Measurements from ENCODE around the gene DRG1.

DNA sequence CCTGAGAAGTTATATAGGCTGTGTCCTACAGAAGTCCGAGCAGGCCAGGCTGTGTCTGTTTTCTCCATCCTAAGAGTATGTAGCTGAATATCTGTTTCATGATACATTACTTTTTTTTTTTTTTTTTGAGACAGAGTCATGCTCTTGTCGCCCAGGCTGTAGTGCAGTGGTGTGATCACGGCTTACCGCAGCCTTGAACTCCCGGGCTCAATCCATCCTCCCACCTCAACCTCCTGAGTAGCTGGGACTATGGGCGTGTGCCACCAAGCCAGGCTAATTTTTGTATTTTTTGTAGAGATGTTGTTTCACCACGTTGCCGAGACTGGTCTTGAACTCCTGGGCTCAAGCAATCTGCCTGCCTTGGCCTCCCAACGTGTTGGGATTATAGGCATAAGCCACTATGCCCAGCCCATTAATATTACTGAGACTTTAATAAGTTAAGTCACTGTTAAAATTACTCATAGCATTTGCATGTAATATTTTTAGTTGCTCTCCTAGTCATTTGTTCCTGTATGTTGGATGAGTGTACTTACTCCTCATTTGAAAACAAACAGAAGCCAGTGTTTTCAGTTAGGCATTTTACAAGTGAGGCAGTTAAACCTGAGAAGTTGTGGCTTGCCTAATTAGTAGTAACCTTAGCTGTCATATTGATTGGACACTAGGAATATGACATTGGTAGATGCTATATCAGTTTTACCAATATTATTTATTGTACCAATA is 26.1 kb downstream of the DRG1 start:
- TF ChIP-seq, protein P1, sequence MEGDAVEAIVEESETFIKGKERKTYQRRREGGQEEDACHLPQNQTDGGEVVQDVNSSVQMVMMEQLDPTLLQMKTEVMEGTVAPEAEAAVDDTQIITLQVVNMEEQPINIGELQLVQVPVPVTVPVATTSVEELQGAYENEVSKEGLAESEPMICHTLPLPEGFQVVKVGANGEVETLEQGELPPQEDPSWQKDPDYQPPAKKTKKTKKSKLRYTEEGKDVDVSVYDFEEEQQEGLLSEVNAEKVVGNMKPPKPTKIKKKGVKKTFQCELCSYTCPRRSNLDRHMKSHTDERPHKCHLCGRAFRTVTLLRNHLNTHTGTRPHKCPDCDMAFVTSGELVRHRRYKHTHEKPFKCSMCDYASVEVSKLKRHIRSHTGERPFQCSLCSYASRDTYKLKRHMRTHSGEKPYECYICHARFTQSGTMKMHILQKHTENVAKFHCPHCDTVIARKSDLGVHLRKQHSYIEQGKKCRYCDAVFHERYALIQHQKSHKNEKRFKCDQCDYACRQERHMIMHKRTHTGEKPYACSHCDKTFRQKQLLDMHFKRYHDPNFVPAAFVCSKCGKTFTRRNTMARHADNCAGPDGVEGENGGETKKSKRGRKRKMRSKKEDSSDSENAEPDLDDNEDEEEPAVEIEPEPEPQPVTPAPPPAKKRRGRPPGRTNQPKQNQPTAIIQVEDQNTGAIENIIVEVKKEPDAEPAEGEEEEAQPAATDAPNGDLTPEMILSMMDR (IDR thresholded peaks at IDR 0.05) = no peak
- TF ChIP-seq EP300 (IDR thresholded peaks at IDR 0.05; ENCODE audit: low read depth) (no peak), POLR2AphosphoS5 (IDR thresholded peaks at IDR 0.05) (no peak), POLR2A (IDR thresholded peaks at IDR 0.05) (no peak)
